ENCODE measurements around the gene HOXC5. TPM values are rescaled to one million over a fixed set of nuclear protein-coding genes. Genes with fewer than 3 reads are reported as not detected.

The HOXC5 gene
- total RNA-seq, 2 donors from 2014 or later = not detected

DNA sequence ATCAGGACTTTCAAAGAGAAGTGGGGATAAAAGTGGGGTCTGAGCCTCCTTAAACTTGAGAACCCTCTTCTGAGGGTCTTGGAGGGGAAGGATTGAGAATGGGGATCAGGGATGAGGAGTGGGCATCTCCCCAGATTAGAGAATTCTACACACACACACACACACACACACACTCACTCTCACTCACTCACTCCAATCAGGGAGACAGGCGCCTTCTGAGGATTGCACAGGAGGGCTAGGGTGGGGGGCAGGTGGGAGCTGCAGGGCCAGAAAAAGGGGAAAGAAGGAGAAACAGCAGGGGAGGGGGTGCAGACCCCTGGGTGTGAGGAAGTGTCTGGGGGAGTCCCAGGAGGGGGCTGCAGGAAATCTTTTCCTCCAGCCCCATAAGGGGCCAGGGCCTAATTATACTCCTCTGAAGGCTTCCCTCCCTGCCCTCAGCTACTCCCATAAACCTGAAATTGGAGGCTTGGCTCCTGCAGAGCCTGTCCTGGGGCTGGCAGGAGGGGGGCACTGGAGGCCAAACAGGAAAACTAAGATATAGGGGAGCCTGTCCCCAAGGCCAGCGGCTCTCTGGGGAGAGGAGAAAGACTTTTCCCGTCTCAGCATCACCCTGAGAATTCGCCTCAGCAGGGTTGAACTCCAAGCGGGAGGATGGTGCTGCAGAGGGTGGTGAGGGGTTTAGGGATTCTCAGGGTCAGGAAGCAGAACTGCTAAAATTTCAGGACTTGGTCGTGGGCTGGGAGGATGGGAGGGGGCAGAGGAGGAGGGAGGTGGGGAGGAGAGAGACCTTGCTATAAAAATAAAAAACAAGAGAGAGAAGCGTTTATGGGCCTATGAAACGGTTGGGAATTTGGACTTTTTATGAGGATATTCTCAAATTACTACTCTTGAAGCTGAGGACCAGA, 31.3 kb upstream of the HOXC5 start:
- peaks cover 3% of the 10 kb centered on the region for H3K4me1 Mint-ChIP-seq
- Histone ChIP-seq H3K27ac (ENCODE audit: low read depth, low read length) (peak overlapping the region; percentile 17), H3K9ac (ENCODE audit: extremely low read depth, low read length, poor library complexity, severe bottlenecking) (no peak overlapping the region), H3K9me3 (ENCODE audit: control insufficient read depth, low read length) (no peaks in the 10 kb centered on the region), H3K4me3 (ENCODE audit: low read length) (no peak overlapping the region), H3K27me3 (ENCODE audit: control insufficient read depth, insufficient read depth, low read length, poor library complexity, severe bottlenecking) (peaks cover 100% of the 10 kb centered on the region), H3K4me1 (ENCODE audit: control insufficient read depth, insufficient read depth, low read length) (no peaks in the 10 kb centered on the region), H3K36me3 (ENCODE audit: control insufficient read depth, insufficient read depth, low read length) (no peaks in the 10 kb centered on the region)
- H3K4me3 Mint-ChIP-seq = no peak overlapping the region
- TF ChIP-seq, protein P1, sequence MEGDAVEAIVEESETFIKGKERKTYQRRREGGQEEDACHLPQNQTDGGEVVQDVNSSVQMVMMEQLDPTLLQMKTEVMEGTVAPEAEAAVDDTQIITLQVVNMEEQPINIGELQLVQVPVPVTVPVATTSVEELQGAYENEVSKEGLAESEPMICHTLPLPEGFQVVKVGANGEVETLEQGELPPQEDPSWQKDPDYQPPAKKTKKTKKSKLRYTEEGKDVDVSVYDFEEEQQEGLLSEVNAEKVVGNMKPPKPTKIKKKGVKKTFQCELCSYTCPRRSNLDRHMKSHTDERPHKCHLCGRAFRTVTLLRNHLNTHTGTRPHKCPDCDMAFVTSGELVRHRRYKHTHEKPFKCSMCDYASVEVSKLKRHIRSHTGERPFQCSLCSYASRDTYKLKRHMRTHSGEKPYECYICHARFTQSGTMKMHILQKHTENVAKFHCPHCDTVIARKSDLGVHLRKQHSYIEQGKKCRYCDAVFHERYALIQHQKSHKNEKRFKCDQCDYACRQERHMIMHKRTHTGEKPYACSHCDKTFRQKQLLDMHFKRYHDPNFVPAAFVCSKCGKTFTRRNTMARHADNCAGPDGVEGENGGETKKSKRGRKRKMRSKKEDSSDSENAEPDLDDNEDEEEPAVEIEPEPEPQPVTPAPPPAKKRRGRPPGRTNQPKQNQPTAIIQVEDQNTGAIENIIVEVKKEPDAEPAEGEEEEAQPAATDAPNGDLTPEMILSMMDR (conservative IDR thresholded peaks at IDR 0.05) = no peak
- H3K36me3 Mint-ChIP-seq (ENCODE audit: low read depth) = no peaks in the 10 kb centered on the region
- H3K27ac Mint-ChIP-seq = no peak overlapping the region
- DNase-seq = no peak
- peaks cover 100% of the 10 kb centered on the region for H3K27me3 Mint-ChIP-seq (ENCODE audit: insufficient read depth)
- peaks cover 2% of the 10 kb centered on the region for H3K9me3 Mint-ChIP-seq
- WGBS, 2 experiments (ENCODE audit: insufficient coverage in 1 of 2, insufficient read length in 1 of 2) = 10 to 11% methylated on average over 7 to 8 of the region's 8 CpGs

DNA sequence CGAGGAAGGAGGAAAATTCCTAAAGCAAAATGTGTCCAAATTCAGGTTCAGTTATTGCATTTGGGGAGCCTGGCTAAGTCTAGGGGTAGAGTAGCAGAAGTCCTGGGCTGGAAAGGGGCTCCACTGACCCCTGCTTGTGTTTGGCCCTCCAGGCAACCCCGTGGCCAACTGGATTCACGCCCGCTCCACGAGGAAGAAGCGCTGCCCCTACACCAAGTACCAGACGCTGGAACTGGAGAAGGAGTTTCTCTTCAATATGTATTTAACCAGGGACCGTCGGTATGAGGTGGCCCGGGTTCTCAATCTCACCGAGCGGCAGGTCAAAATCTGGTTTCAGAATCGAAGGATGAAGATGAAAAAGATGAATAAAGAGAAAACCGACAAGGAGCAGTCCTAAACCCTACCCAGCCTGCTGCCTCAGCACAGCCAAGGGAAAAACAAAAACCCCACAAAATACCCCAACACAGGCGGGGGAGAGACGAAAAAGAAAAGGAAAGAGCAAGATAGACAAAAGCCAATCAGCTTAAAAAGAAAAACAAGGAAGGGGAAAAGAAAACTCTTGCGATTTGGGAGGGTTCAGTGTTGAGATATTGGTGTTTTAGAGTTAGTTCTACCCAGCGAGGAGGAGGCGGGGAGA, 30.5 kb upstream of the HOXC5 start:
- 14 to 27% methylated on average over 10 to 18 of the region's 19 CpGs for WGBS, 2 experiments (ENCODE audit: insufficient coverage in 1 of 2, insufficient read length in 1 of 2)
- no peaks in the 10 kb centered on the region for H3K36me3 ChIP-seq (ENCODE audit: control insufficient read depth, insufficient read depth, low read length)
- peaks cover 3% of the 10 kb centered on the region for H3K4me1 Mint-ChIP-seq
- no peaks in the 10 kb centered on the region for H3K4me1 ChIP-seq (ENCODE audit: control insufficient read depth, insufficient read depth, low read length)
- no peaks in the 10 kb centered on the region for H3K36me3 Mint-ChIP-seq (ENCODE audit: low read depth)
- TF ChIP-seq, protein P1 (conservative IDR thresholded peaks at IDR 0.05) = no peak
- H3K9me3 Mint-ChIP-seq = peaks cover 2% of the 10 kb centered on the region
- H3K27ac Mint-ChIP-seq = no peak overlapping the region
- H3K4me3 Mint-ChIP-seq = no peak overlapping the region
- H3K27me3 ChIP-seq (ENCODE audit: control insufficient read depth, insufficient read depth, low read length, poor library complexity, severe bottlenecking) = peaks cover 100% of the 10 kb centered on the region
- no peak for DNase-seq
- H3K27ac ChIP-seq (ENCODE audit: low read depth, low read length) = no peak overlapping the region
- H3K27me3 Mint-ChIP-seq (ENCODE audit: insufficient read depth) = peaks cover 100% of the 10 kb centered on the region
- no peaks in the 10 kb centered on the region for H3K9me3 ChIP-seq (ENCODE audit: control insufficient read depth, low read length)
- no peak overlapping the region for H3K9ac ChIP-seq (ENCODE audit: extremely low read depth, low read length, poor library complexity, severe bottlenecking)
- H3K4me3 ChIP-seq (ENCODE audit: low read length) = no peak overlapping the region

DNA sequence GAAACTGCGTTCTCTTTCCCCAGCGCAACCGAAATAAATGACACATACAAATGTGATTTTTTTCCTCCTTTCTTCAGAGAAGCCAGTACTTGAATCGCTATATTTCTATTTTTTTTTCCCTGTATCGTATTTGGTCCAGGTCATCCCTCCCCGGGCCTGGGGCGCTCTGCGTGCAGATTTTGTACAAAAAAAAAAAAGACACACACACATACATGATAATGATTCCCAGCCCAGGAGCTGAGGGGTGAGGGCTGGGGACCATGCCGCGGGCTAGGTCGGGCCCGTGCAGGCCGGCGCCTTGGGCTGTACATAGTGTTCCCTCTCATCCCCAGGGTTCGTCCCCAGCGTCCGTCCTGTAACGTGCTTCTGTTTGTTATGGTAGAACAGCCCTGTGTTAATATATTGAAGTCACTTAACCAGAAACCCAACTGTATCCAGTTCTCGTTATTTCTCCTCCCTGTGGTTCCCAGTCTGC, 29.9 kb upstream of the HOXC5 start:
- WGBS, 2 experiments (ENCODE audit: insufficient coverage in 1 of 2, insufficient read length in 1 of 2) = 24 to 28% methylated on average over 10 to 19 of the region's 19 CpGs

More for the DNA sequence above, 29.9 kb upstream of the HOXC5 start:
- Mint-ChIP-seq H3K9me3 (peaks cover 2% of the 10 kb centered on the region), H3K27ac (no peak overlapping the region), H3K27me3 (ENCODE audit: insufficient read depth) (peaks cover 100% of the 10 kb centered on the region), H3K4me3 (no peak overlapping the region), H3K36me3 (ENCODE audit: low read depth) (no peaks in the 10 kb centered on the region), H3K4me1 (peaks cover 3% of the 10 kb centered on the region)
- Histone ChIP-seq H3K9me3 (ENCODE audit: control insufficient read depth, low read length) (no peaks in the 10 kb centered on the region), H3K9ac (ENCODE audit: extremely low read depth, low read length, poor library complexity, severe bottlenecking) (no peak overlapping the region), H3K4me1 (ENCODE audit: control insufficient read depth, insufficient read depth, low read length) (no peaks in the 10 kb centered on the region), H3K4me3 (ENCODE audit: low read length) (no peak overlapping the region), H3K27ac (ENCODE audit: low read depth, low read length) (no peak overlapping the region), H3K27me3 (ENCODE audit: control insufficient read depth, insufficient read depth, low read length, poor library complexity, severe bottlenecking) (peaks cover 100% of the 10 kb centered on the region), H3K36me3 (ENCODE audit: control insufficient read depth, insufficient read depth, low read length) (no peaks in the 10 kb centered on the region)
- DNase-seq = no peak
- TF ChIP-seq, protein P1 (conservative IDR thresholded peaks at IDR 0.05) = no peak
